HG02973 (cell line): ENCODE results near the gene PTBP3.

Source experiments
- ATAC-seq: cut with Tn5 transposase; IDR thresholded peaks from one replicate; pipeline ENCODE4 v1.9.1; 2021; ENCODE audit warnings: moderate library complexity; ENCODE audit not compliant: unreplicated experiment

Gene PTBP3

GRCh38 chr9:112174222-112174964, 159.0 kb downstream of the PTBP3 start:
- peak; percentile 86 for ATAC-seq

- no peak for ATAC-seq
These were observed 159.8 kb downstream of the PTBP3 start for GRCh38 chr9:112173489-112174221.

GRCh38 chr9:112170968-112171367, 162.5 kb downstream of the PTBP3 start:
- no peak for ATAC-seq

- ATAC-seq: no peak
These were observed 163.2 kb downstream of the PTBP3 start for GRCh38 chr9:112170235-112170634.

GRCh38 chr9:112169368-112169767, 164.1 kb downstream of the PTBP3 start:
- ATAC-seq: no peak

GRCh38 chr9:112168197-112168596, 165.2 kb downstream of the PTBP3 start:
- no peak for ATAC-seq
